IPS DF 6.9 (cell line): Measurements from ENCODE around the gene CASK.

Experiments
- DNase-seq: peaks from one replicate; pipeline ENCODE4 v3.0.0-alpha.2; 2013; ENCODE audit warnings: low read depth, low spot score
- H3K27ac ChIP-seq: one replicate; pipeline ENCODE4 v1.5.1; 2013; ENCODE audit warnings: low read length, control low read depth
- H3K27me3 ChIP-seq: 2 replicates; pipeline ENCODE4 v1.6.1; 2013; ENCODE audit warnings: mild to moderate bottlenecking, low read length; ENCODE audit not compliant: control insufficient read depth, insufficient read depth
- H3K36me3 ChIP-seq: 2 replicates; pipeline ENCODE4 v1.6.1; 2013; ENCODE audit warnings: low read length; ENCODE audit not compliant: control insufficient read depth, insufficient read depth
- H3K4me1 ChIP-seq: 2 replicates; pipeline ENCODE4 v1.6.1; 2013; ENCODE audit warnings: low read length; ENCODE audit not compliant: control insufficient read depth, insufficient read depth
- H3K4me3 ChIP-seq: 2 replicates; pipeline ENCODE4 v1.5.1; 2013; ENCODE audit warnings: mild to moderate bottlenecking, low read length
- H3K9me3 ChIP-seq: 2 replicates; pipeline ENCODE4 v1.6.1; 2013; ENCODE audit warnings: low read length, inconsistent platforms; ENCODE audit not compliant: control insufficient read depth, insufficient read depth
- WGBS: extraction: QIAGEN DNeasy Blood & Tissue Kit; methylation state at CpG from one replicate; pipeline ENCODE4 v1.1.7; 2013; ENCODE audit warnings: mixed read lengths, missing lambda C conversion rate; ENCODE audit not compliant: insufficient read length, insufficient coverage; 5-methylcytosine and 5-hydroxymethylcytosine counted together

The CASK gene

GRCh38 chrX:41827886-41828285 lies 95.5 kb downstream of the CASK start:
- H3K4me1 ChIP-seq, result peaks cover 1% of the 10 kb centered on the region
- no peak overlapping the region for H3K4me3 ChIP-seq
- DNase-seq, result no peak
- H3K27ac ChIP-seq, result no peak overlapping the region
- no peaks in the 10 kb centered on the region for H3K9me3 ChIP-seq
- H3K27me3 ChIP-seq, result no peaks in the 10 kb centered on the region
- H3K36me3 ChIP-seq, result no peaks in the 10 kb centered on the region

GRCh38 chrX:41825796-41826195 lies 97.6 kb downstream of the CASK start:
- Histone ChIP-seq H3K27me3 (no peaks in the 10 kb centered on the region), H3K4me1 (peaks cover 1% of the 10 kb centered on the region), H3K27ac (no peak overlapping the region), H3K36me3 (no peaks in the 10 kb centered on the region), H3K4me3 (no peak overlapping the region), H3K9me3 (no peaks in the 10 kb centered on the region)
- DNase-seq, result no peak
- WGBS, result no CpG with 5 or more reads among the region's 2 CpGs

GRCh38 chrX:41824551-41824950 lies 98.8 kb downstream of the CASK start:
- Histone ChIP-seq H3K27ac (no peak overlapping the region), H3K9me3 (no peaks in the 10 kb centered on the region), H3K4me3 (no peak overlapping the region), H3K27me3 (no peaks in the 10 kb centered on the region), H3K36me3 (no peaks in the 10 kb centered on the region), H3K4me1 (peaks cover 1% of the 10 kb centered on the region)
- no peak for DNase-seq
- WGBS, result no CpG with 5 or more reads among the region's 3 CpGs

DNA sequence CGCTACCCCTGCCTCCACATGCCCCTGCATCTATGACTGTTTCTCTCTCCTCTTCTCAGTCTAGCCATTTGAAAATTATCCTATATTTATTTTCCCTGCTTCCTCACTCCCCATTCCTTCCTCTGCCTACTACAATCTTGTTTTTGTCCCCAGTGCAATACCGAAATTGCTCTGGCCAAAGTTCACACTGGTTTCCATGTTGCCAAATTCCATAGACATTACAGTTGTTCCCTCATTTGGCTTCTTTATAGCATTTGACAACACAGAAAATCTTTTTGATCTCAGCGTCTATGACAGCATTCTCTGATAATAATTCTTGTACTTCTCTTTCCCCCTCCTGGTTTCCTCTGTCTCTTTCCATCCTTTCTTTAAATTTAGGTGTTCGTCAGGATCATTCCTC lies 100.0 kb downstream of the CASK start:
- Histone ChIP-seq H3K4me3 (no peak overlapping the region), H3K27me3 (no peaks in the 10 kb centered on the region), H3K9me3 (no peaks in the 10 kb centered on the region), H3K36me3 (no peaks in the 10 kb centered on the region), H3K4me1 (peaks cover 1% of the 10 kb centered on the region), H3K27ac (no peak overlapping the region)
- WGBS, result no CpG with 5 or more reads among the region's 4 CpGs
- DNase-seq, result no peak

DNA sequence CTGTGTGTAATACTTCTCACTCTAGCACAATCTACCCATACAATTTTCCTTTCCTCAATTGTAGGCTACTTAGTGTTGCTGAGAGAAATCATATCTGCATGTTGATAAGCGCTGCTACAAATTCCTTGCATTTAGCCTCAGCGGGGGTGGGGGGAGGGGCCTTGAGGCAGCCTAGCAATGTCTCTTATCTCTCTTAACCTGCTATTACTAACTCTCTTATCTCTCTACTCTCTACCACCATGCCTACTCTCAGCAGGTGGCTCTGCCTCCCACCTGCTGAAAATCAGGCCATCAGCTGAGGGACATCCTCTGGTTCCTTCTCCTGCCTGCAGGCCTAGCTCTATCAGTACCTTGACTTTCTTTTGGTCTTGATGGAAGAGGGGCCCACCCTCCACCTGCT lies 100.5 kb downstream of the CASK start:
- H3K9me3 ChIP-seq, result no peaks in the 10 kb centered on the region
- H3K4me1 ChIP-seq, result peaks cover 1% of the 10 kb centered on the region
- H3K27me3 ChIP-seq, result no peaks in the 10 kb centered on the region
- no peaks in the 10 kb centered on the region for H3K36me3 ChIP-seq
- H3K4me3 ChIP-seq, result no peak overlapping the region
- no peak for DNase-seq
- no peak overlapping the region for H3K27ac ChIP-seq
- no CpG with 5 or more reads among the region's 2 CpGs for WGBS

DNA sequence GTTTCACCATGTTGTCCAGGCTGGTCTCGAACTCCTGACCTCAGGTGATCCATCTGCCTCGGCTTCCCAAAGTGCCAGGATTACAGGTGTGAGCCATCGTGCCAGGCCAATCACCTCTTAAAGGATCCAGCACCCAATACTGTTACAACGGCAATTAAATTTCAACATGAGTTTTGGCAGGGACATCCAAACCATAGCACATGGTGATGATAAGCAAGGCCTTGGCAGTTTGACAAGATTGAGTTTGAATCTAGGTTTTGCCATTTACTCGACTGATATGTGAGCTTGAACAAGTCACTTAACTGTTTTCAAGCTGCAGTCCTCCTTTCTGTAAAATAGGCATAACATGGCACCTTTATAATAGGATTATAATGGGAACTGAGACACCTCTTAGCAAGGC lies 115.3 kb downstream of the CASK start:
- WGBS, result no CpG with 5 or more reads among the region's 5 CpGs
- Histone ChIP-seq H3K4me1 (no peaks in the 10 kb centered on the region), H3K9me3 (no peaks in the 10 kb centered on the region), H3K4me3 (no peak overlapping the region), H3K27ac (no peak overlapping the region), H3K27me3 (no peaks in the 10 kb centered on the region), H3K36me3 (no peaks in the 10 kb centered on the region)
- DNase-seq, result no peak

GRCh38 chrX:41802958-41803357 lies 120.4 kb downstream of the CASK start:
- H3K4me3 ChIP-seq, result no peak overlapping the region
- peak; percentile 7 for DNase-seq
- no peaks in the 10 kb centered on the region for H3K27me3 ChIP-seq
- no peak overlapping the region for H3K27ac ChIP-seq
- H3K9me3 ChIP-seq, result no peaks in the 10 kb centered on the region
- WGBS, result no CpG with 5 or more reads among the region's 6 CpGs
- no peaks in the 10 kb centered on the region for H3K4me1 ChIP-seq
- H3K36me3 ChIP-seq, result no peaks in the 10 kb centered on the region

DNA sequence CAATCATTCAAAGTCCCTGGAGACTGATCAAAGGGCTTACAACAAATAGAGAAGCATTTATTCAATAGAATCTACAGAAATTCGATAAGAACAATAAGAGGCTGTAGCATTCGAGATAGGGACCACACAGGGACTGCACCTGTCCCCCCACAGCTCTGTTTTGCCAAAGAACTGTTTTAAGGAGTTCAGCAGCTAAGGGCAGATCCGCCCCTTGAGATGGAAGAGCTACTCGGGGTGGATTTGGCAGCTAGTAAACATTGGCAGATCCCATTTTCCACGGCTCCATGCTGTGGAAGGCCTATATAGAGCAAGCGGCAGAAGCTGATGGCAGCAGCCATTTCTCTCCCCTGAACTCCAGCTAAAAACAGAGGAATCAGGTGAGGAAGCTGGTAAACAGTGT lies 123.7 kb downstream of the CASK start:
- no peak overlapping the region for H3K27ac ChIP-seq
- H3K9me3 ChIP-seq, result no peaks in the 10 kb centered on the region
- H3K27me3 ChIP-seq, result no peaks in the 10 kb centered on the region
- WGBS, result no CpG with 5 or more reads among the region's 6 CpGs
- no peak overlapping the region for H3K4me3 ChIP-seq
- no peaks in the 10 kb centered on the region for H3K4me1 ChIP-seq
- no peaks in the 10 kb centered on the region for H3K36me3 ChIP-seq
- no peak for DNase-seq

DNA sequence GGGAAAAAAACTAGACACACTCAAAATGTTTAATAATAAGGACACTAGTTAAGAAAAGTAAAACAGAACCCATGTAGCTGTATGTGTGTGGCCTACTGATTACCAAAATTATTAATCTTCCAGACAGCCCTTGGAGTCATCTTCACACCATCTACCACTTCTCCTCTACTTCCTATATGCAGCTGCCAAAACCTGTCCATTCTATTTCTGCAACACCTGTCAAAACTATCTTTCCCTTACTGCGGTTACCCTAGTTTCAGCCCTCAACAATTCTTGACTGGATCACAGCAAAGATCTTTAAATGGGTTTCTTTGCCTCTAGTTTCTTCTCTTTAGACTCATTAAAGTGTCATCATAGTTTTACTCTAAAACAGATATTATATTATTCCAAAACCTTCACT lies 126.8 kb downstream of the CASK start:
- DNase-seq, result no peak

GRCh38 chrX:41796046-41796445 lies 127.3 kb downstream of the CASK start:
- no peak overlapping the region for H3K4me3 ChIP-seq
- DNase-seq, result no peak
- no CpG with 5 or more reads among the region's 1 CpG for WGBS
- no peaks in the 10 kb centered on the region for H3K9me3 ChIP-seq
- H3K27me3 ChIP-seq, result no peaks in the 10 kb centered on the region
- H3K4me1 ChIP-seq, result no peaks in the 10 kb centered on the region
- no peaks in the 10 kb centered on the region for H3K36me3 ChIP-seq
- H3K27ac ChIP-seq, result no peak overlapping the region

More for the DNA sequence above, 126.8 kb downstream of the CASK start:
- no peaks in the 10 kb centered on the region for H3K9me3 ChIP-seq
- no peak overlapping the region for H3K4me3 ChIP-seq
- WGBS, result no CpG with 5 or more reads among the region's 1 CpG
- no peaks in the 10 kb centered on the region for H3K36me3 ChIP-seq
- H3K27me3 ChIP-seq, result no peaks in the 10 kb centered on the region
- no peak overlapping the region for H3K27ac ChIP-seq
- no peaks in the 10 kb centered on the region for H3K4me1 ChIP-seq

DNA sequence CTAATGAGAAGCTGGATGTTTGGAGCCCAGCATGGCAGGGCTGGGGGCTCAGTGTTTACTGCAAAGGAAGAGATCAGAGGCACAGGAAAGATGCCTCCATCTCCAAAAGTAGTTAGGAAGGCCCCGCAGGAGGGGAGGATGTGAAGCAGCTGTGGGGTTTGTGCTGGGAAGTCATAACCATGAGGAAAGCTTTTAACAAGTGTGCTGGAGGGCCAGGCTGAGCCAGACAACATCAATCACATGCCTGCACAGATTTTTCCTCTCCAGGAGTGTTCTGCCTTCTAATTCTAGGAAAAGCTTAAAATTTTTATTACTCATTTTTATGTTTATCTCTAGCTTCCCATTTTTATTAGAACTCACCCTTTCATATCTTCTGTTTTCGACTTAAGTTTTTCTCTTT lies 134.0 kb downstream of the CASK start:
- H3K4me3 ChIP-seq, result no peak overlapping the region
- no peaks in the 10 kb centered on the region for H3K9me3 ChIP-seq
- WGBS, result no CpG with 5 or more reads among the region's 2 CpGs
- H3K27ac ChIP-seq, result no peak overlapping the region
- DNase-seq, result no peak
- H3K36me3 ChIP-seq, result 0 out of 2 replicates have a peak, but pooled peaks cover 2% of the 10 kb centered on the region
- no peaks in the 10 kb centered on the region for H3K27me3 ChIP-seq
- no peaks in the 10 kb centered on the region for H3K4me1 ChIP-seq
